GM23338 (cell line): Measurements from ENCODE around the gene UCN3. TPM values are rescaled to one million over a fixed set of nuclear protein-coding genes. Genes with fewer than 3 reads are reported as not detected.

ENCODE experiments used
- ATAC-seq: fragments of 200-7000 bp; cut with Tn5 transposase; 3 replicates; pipeline ENCODE4 v1.9.1; 2020
- DNase-seq: peaks from one replicate; pipeline ENCODE4 v3.0.0-alpha.2; 2015; ENCODE audit warnings: low spot score
- H2AFZ ChIP-seq: fragments of 200-600 bp; sonication (generic); 2 replicates; pipeline ENCODE4 v1.8.0; 2016; ENCODE audit warnings: antibody characterized with exemption, mild to moderate bottlenecking, moderate library complexity
- H3F3A ChIP-seq: fragments of 200-600 bp; sonication (generic); replicated peaks from 2 replicates; pipeline ENCODE4 v1.8.0; 2017; ENCODE audit warnings: antibody characterized with exemption, mixed run types, low read depth
- H3K27ac ChIP-seq: fragments of 200-600 bp; sonication (generic); 2 replicates; pipeline ENCODE4 v1.6.1; 2016; ENCODE audit warnings: low read depth
- H3K27me3 ChIP-seq: fragments of 200-600 bp; sonication (generic); 2 replicates; pipeline ENCODE4 v1.8.0; 2016; ENCODE audit warnings: mild to moderate bottlenecking, mixed run types, moderate library complexity; ENCODE audit not compliant: insufficient read depth
- H3K36me3 ChIP-seq: fragments of 200-600 bp; sonication (generic); 2 replicates; pipeline ENCODE4 v1.8.0; 2016; ENCODE audit warnings: mild to moderate bottlenecking; ENCODE audit not compliant: insufficient read depth
- H3K4me1 ChIP-seq: fragments of 200-600 bp; sonication (generic); 2 replicates; pipeline ENCODE4 v1.8.0; 2016; ENCODE audit warnings: mild to moderate bottlenecking, moderate library complexity; ENCODE audit not compliant: insufficient read depth
- H3K4me2 ChIP-seq: fragments of 200-600 bp; sonication (generic); 2 replicates; pipeline ENCODE4 v1.7.1; 2017; ENCODE audit warnings: mixed run types
- H3K4me3 ChIP-seq: fragments of 200-600 bp; sonication (generic); 2 replicates; pipeline ENCODE4 v1.6.1; 2016; ENCODE audit warnings: mixed run types
- H3K79me2 ChIP-seq: fragments of 200-600 bp; sonication (generic); replicated peaks from 2 replicates; pipeline ENCODE4 v1.8.0; 2017; ENCODE audit warnings: mild to moderate bottlenecking; ENCODE audit not compliant: insufficient read depth
- H3K9me2 ChIP-seq: fragments of 200-600 bp; sonication (generic); 2 replicates; pipeline ENCODE4 v1.8.0; 2017; ENCODE audit not compliant: insufficient read depth
- H4K20me1 ChIP-seq: fragments of 200-600 bp; sonication (generic); replicated peaks from 2 replicates; pipeline ENCODE4 v1.8.0; 2017; ENCODE audit warnings: mild to moderate bottlenecking; ENCODE audit not compliant: insufficient read depth
- H3K27ac Mint-ChIP-seq: 2 replicates; pipeline ENCODE4 v1.8.0; 2020; ENCODE audit warnings: inconsistent platforms, mild to moderate bottlenecking, moderate library complexity, mixed read lengths
- H3K27me3 Mint-ChIP-seq: 3 replicates; pipeline ENCODE4 v1.8.0; 2022; ENCODE audit warnings: low read depth, mild to moderate bottlenecking, moderate library complexity, mixed read lengths, inconsistent platforms; ENCODE audit not compliant: insufficient read depth, poor library complexity
- H3K36me3 Mint-ChIP-seq: 3 replicates; pipeline ENCODE4 v1.8.0; 2021; ENCODE audit warnings: low read depth, mild to moderate bottlenecking, inconsistent platforms, moderate library complexity, mixed read lengths
- H3K4me1 Mint-ChIP-seq: 3 replicates; pipeline ENCODE4 v1.8.0; 2020; ENCODE audit warnings: mild to moderate bottlenecking, inconsistent platforms, mixed read lengths
- H3K4me3 Mint-ChIP-seq: 3 replicates; pipeline ENCODE4 v1.8.0; 2021; ENCODE audit warnings: moderate library complexity, mild to moderate bottlenecking, inconsistent platforms, mixed read lengths
- H3K9me3 Mint-ChIP-seq: 3 replicates; pipeline ENCODE4 v1.8.0; 2020; ENCODE audit warnings: moderate library complexity, mild to moderate bottlenecking, inconsistent platforms, mixed read lengths
- CREB1 ChIP-seq: fragments of 250-450 bp; sonication (Bioruptor Pico); IDR thresholded peaks from 2 replicates; pipeline ENCODE4 v1.5.0; 2020; ENCODE audit warnings: low read depth, mild to moderate bottlenecking, moderate library complexity
- ETS1 ChIP-seq: IDR thresholded peaks from 2 replicates; pipeline ENCODE4 v1.6.1; 2016; ENCODE audit warnings: antibody characterized with exemption
- EZH2 ChIP-seq: fragments of 200-600 bp; sonication (generic); IDR thresholded peaks from one replicate; pipeline ENCODE4 v1.8.0; 2017; ENCODE audit warnings: antibody characterized with exemption, mild to moderate bottlenecking, low read depth; ENCODE audit not compliant: unreplicated experiment
- JUNB ChIP-seq: IDR thresholded peaks from one replicate; pipeline ENCODE4 v1.6.1; 2016; ENCODE audit warnings: antibody characterized with exemption; ENCODE audit not compliant: unreplicated experiment
- NANOG ChIP-seq: IDR thresholded peaks from 2 replicates; pipeline ENCODE4 v1.6.1; 2016; ENCODE audit warnings: antibody characterized with exemption, borderline replicate concordance
- POLR2AphosphoS5 ChIP-seq: IDR thresholded peaks from 2 replicates; pipeline ENCODE4 v1.6.1; 2016; ENCODE audit warnings: antibody characterized with exemption, low read depth
- STAT1 ChIP-seq: IDR thresholded peaks from one replicate; pipeline ENCODE4 v1.6.1; 2016; ENCODE audit warnings: antibody characterized with exemption; ENCODE audit not compliant: unreplicated experiment
- ZNF114 ChIP-seq: fragments of 250-450 bp; sonication (Bioruptor Pico); IDR thresholded peaks from 2 replicates; pipeline ENCODE4 v1.5.0; 2020; ENCODE audit warnings: mild to moderate bottlenecking, moderate library complexity
- polyA plus RNA-seq: library from polyadenylated mRNA; unstranded; fragments of >200 nt; fragmentation: Nextera tagmentation; extraction: Ambion mirVana; gene quantifications from 2 replicates; pipeline ENCODE4 v1.2.1, GENCODE V29; 2016
- total RNA-seq: library from RNA; depleted of rRNA; stranded (reverse); fragments of >200 nt; shearing (Covaris generic); gene quantifications from 2 replicates; pipeline ENCODE4 v1.2.3, GENCODE V29; 2014
- TF ChIP-seq, protein P1 (sequence below): fragments of 250-450 bp; sonication (Bioruptor Pico); IDR thresholded peaks from 2 replicates; pipeline ENCODE4 v1.5.0; 2020; ENCODE audit warnings: mild to moderate bottlenecking, moderate library complexity
- TF ChIP-seq, protein P2 (sequence below): IDR thresholded peaks from one replicate; pipeline ENCODE4 v1.6.1; 2018; ENCODE audit warnings: antibody characterized with exemption; ENCODE audit not compliant: unreplicated experiment

Gene UCN3
- total and polyA plus RNA-seq, 2 experiments from 2014 or later: not detected

DNA sequence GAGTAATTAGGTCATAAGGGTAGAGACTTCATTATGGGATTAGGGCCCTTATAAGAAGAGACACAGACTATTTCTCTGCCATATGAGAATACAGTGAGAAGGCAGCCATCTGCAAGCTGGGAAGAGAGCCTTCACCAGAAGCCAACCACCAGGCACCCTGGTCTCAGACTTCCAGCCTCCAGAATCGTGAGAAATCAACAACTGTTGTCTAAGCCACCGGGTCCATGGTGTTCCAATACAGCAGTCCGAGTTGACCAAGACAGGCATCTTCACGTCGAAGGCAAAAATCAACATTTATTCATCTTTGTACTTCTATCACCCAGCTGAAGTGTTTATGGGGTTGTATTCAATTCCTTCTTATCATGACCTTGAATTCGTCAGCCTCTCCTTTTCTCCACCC lies 34.6 kb downstream of the UCN3 start:
- ATAC-seq: no peak
- H3K36me3 ChIP-seq: no peaks in the 10 kb centered on the region
- H3K4me3 ChIP-seq: no peak overlapping the region
- H3K4me1 Mint-ChIP-seq: no peaks in the 10 kb centered on the region
- no peak overlapping the region for H3K4me2 ChIP-seq
- peaks cover 2% of the 10 kb centered on the region for H3K27me3 Mint-ChIP-seq
- no peaks in the 10 kb centered on the region for H3K36me3 Mint-ChIP-seq
- H2AFZ ChIP-seq: peak overlapping the region; percentile 56; the same call in 1 of the 2 replicates
- H3K9me3 Mint-ChIP-seq: peaks cover 3% of the 10 kb centered on the region; the same call in 2 of the 3 replicates
- H3F3A ChIP-seq: no peaks in the 10 kb centered on the region
- peaks cover 4% of the 10 kb centered on the region; the same call in 1 of the 2 replicates for H3K9me2 ChIP-seq
- no peak overlapping the region for H3K27ac ChIP-seq
- H3K27me3 ChIP-seq: no peaks in the 10 kb centered on the region
- DNase-seq: no peak
- TF ChIP-seq STAT1 (no peak), ZNF114 (no peak), ETS1 (no peak), NANOG (no peak)
- no peaks in the 10 kb centered on the region for H3K79me2 ChIP-seq
- H4K20me1 ChIP-seq: no peaks in the 10 kb centered on the region
- no peak overlapping the region for H3K27ac Mint-ChIP-seq
- no peak overlapping the region for H3K4me3 Mint-ChIP-seq
- H3K4me1 ChIP-seq: no peaks in the 10 kb centered on the region

- Histone ChIP-seq H3F3A (no peaks in the 10 kb centered on the region), H3K4me3 (no peak overlapping the region), H3K27ac (no peak overlapping the region), H3K27me3 (no peaks in the 10 kb centered on the region), H3K36me3 (no peaks in the 10 kb centered on the region), H3K79me2 (no peaks in the 10 kb centered on the region), H3K4me1 (no peaks in the 10 kb centered on the region), H3K9me2 (peaks cover 4% of the 10 kb centered on the region; the same call in 1 of the 2 replicates), H4K20me1 (no peaks in the 10 kb centered on the region), H2AFZ (no peak overlapping the region), H3K4me2 (no peak overlapping the region)
- Mint-ChIP-seq H3K27ac (no peak overlapping the region), H3K9me3 (no peaks in the 10 kb centered on the region; the same call in 2 of the 3 replicates), H3K27me3 (peaks cover under 1% of the 10 kb centered on the region), H3K4me3 (no peak overlapping the region), H3K36me3 (no peaks in the 10 kb centered on the region), H3K4me1 (no peaks in the 10 kb centered on the region)
- ATAC-seq (no peak), DNase-seq (no peak)
- no peak for TF ChIP-seq CREB1 (CRISPR knock-in tag)
- TF ChIP-seq, protein P1, sequence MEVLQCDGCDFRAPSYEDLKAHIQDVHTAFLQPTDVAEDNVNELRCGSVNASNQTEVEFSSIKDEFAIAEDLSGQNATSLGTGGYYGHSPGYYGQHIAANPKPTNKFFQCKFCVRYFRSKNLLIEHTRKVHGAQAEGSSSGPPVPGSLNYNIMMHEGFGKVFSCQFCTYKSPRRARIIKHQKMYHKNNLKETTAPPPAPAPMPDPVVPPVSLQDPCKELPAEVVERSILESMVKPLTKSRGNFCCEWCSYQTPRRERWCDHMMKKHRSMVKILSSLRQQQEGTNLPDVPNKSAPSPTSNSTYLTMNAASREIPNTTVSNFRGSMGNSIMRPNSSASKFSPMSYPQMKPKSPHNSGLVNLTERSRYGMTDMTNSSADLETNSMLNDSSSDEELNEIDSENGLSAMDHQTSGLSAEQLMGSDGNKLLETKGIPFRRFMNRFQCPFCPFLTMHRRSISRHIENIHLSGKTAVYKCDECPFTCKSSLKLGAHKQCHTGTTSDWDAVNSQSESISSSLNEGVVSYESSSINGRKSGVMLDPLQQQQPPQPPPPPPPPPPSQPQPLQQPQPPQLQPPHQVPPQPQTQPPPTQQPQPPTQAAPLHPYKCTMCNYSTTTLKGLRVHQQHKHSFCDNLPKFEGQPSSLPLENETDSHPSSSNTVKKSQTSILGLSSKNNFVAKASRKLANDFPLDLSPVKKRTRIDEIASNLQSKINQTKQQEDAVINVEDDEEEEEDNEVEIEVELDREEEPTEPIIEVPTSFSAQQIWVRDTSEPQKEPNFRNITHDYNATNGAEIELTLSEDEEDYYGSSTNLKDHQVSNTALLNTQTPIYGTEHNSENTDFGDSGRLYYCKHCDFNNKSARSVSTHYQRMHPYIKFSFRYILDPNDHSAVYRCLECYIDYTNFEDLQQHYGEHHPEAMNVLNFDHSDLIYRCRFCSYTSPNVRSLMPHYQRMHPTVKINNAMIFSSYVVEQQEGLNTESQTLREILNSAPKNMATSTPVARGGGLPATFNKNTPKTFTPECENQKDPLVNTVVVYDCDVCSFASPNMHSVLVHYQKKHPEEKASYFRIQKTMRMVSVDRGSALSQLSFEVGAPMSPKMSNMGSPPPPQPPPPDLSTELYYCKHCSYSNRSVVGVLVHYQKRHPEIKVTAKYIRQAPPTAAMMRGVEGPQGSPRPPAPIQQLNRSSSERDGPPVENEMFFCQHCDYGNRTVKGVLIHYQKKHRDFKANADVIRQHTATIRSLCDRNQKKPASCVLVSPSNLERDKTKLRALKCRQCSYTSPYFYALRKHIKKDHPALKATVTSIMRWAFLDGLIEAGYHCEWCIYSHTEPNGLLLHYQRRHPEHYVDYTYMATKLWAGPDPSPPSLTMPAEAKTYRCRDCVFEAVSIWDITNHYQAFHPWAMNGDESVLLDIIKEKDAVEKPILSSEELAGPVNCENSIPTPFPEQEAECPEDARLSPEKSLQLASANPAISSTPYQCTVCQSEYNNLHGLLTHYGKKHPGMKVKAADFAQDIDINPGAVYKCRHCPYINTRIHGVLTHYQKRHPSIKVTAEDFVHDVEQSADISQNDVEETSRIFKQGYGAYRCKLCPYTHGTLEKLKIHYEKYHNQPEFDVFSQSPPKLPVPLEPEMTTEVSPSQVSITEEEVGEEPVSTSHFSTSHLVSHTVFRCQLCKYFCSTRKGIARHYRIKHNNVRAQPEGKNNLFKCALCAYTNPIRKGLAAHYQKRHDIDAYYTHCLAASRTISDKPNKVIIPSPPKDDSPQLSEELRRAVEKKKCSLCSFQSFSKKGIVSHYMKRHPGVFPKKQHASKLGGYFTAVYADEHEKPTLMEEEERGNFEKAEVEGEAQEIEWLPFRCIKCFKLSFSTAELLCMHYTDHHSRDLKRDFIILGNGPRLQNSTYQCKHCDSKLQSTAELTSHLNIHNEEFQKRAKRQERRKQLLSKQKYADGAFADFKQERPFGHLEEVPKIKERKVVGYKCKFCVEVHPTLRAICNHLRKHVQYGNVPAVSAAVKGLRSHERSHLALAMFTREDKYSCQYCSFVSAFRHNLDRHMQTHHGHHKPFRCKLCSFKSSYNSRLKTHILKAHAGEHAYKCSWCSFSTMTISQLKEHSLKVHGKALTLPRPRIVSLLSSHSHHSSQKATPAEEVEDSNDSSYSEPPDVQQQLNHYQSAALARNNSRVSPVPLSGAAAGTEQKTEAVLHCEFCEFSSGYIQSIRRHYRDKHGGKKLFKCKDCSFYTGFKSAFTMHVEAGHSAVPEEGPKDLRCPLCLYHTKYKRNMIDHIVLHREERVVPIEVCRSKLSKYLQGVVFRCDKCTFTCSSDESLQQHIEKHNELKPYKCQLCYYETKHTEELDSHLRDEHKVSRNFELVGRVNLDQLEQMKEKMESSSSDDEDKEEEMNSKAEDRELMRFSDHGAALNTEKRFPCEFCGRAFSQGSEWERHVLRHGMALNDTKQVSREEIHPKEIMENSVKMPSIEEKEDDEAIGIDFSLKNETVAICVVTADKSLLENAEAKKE: no peak
- no peak for TF ChIP-seq EZH2
- TF ChIP-seq POLR2AphosphoS5: no peak
- TF ChIP-seq JUNB: no peak
- TF ChIP-seq, protein P2, sequence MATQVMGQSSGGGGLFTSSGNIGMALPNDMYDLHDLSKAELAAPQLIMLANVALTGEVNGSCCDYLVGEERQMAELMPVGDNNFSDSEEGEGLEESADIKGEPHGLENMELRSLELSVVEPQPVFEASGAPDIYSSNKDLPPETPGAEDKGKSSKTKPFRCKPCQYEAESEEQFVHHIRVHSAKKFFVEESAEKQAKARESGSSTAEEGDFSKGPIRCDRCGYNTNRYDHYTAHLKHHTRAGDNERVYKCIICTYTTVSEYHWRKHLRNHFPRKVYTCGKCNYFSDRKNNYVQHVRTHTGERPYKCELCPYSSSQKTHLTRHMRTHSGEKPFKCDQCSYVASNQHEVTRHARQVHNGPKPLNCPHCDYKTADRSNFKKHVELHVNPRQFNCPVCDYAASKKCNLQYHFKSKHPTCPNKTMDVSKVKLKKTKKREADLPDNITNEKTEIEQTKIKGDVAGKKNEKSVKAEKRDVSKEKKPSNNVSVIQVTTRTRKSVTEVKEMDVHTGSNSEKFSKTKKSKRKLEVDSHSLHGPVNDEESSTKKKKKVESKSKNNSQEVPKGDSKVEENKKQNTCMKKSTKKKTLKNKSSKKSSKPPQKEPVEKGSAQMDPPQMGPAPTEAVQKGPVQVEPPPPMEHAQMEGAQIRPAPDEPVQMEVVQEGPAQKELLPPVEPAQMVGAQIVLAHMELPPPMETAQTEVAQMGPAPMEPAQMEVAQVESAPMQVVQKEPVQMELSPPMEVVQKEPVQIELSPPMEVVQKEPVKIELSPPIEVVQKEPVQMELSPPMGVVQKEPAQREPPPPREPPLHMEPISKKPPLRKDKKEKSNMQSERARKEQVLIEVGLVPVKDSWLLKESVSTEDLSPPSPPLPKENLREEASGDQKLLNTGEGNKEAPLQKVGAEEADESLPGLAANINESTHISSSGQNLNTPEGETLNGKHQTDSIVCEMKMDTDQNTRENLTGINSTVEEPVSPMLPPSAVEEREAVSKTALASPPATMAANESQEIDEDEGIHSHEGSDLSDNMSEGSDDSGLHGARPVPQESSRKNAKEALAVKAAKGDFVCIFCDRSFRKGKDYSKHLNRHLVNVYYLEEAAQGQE: no peak
Observed at GRCh38 chr10:5400468-5401240, 35.9 kb downstream of the UCN3 start.
